ENCODE data around the gene CEACAM21.

The CEACAM21 gene

GRCh38 chr19:41587101-41587837, 11.3 kb downstream of the CEACAM21 start:
- DNase-seq: no peak

- no peak for DNase-seq
Measured at GRCh38 chr19:41587838-41588210, 11.9 kb downstream of the CEACAM21 start.

DNA sequence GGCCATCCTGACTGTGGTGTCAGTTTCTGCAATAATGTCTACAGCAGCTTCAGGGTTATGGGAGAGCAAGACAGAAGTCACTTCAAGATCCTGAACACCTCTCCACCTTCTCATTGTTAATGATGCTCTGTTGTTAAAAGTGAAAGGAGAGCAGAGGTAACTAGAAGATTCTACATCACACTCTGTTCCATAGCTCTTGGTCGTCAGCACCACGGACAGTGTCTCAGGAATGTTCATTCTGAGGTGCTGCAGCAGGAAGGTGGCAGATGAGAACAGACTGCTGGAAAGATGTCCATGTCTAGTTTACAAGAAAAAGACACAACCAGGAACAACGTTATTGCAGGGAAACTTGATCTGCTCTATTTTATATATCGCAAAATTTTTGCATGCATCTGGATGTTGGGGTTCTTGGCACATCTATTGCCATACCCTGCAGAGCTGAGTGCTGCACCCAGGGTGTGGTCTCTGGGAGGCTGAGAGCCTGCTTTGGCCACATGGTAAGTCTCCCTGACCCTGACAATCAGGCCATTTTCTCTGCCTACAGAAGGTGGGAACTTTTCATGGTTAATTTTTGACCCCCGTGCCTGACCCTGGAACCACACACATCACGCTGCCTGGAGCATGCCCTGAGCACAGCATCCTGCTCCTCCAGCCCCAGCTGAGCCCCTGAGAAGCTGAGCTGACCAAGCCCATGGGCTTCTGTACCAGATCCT, 12.7 kb downstream of the CEACAM21 start:
- no peak for DNase-seq

DNA sequence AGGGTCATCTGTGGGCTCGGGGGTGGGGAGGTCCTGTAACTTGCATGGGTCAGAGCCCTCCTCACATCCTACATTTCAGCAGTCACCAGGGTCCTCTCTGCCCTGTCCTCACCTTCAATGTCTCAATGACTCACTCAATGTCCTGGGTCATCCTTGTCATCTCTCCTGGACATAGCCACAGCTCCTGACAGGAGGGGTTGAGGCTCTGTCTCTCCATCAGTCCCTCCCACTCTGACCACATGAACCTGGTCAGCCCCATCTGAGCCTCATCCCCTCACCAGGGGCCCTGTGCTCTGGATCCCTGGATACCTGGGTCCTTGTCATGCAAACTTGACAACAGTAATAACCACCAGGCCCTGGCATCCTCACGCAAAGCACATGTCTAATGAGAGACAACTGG, 13.4 kb downstream of the CEACAM21 start:
- DNase-seq: no peak

GRCh38 chr19:41590936-41591335, 15.0 kb downstream of the CEACAM21 start:
- no peak for DNase-seq

- no peak for DNase-seq
Measured at GRCh38 chr19:41591951-41592562, 16.1 kb downstream of the CEACAM21 start.

- peak in 2 of 14 donors; percentile 2 to 13 for DNase-seq
Measured at GRCh38 chr19:41595258-41595889, 19.4 kb downstream of the CEACAM21 start.

- no peak for DNase-seq
Measured at GRCh38 chr19:41595890-41596280, 19.9 kb downstream of the CEACAM21 start.

DNA sequence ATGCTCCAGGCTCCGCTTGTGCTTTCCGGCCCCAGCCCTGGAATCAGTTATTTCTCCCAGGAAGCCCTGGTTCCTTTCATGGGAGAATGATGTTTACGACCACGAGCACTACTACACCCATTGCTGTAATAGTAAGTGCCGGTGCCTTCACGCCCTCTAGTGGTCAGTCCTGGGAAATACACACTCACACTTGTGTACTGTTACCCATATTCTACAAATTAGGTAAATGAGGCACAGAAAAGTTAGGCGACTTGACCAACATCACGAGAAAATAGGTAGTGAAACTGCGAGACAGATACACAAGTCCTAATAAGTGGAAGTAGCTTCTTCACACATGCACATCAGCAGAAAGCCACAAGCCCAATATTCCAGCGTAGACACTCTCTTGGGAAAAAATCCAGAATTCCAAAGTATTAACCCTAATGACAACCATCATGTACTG, 21.7 kb downstream of the CEACAM21 start:
- DNase-seq: peak in 9 of 14 donors; percentile 1 to 33 (median 12)

DNA sequence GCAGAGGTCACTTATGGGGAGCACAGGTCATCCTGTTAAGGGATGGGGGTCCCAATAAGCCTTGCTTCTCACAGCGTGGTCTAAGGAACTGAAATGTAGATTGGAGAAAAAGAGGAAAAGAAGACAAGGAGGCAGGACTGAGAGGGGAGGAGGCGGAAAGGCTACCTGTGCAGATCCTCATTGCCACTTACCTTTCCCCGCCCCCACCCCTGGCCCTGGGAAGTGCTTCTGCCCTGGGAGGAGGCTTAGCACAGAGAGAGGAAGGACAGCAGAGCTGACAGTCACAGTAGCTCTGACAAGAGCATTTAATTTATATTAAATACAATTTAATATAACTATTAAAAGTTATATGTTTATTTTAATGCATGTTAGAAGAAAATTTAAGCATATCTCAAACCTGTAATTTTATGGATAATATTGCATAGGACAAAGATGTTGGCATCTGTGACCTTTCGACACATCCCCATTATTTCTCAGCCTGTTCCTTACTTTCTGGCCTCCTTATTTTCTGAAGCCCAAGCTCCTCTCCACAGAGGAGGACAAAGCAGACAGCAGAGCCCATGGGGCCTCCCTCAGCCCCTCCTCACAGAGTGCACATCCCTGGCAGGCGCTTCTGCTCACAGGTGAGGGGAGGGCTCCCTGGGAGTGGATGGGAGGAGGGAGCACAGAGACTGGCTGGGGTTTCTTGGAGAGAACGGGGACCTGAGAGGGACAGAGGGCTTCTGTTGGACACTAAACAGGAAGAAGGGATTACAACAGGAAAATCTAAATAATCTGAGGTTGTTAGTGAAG, 23.4 kb downstream of the CEACAM21 start:
- DNase-seq: no peak

GRCh38 chr19:41601771-41602170, 25.8 kb downstream of the CEACAM21 start:
- DNase-seq: no peak

DNA sequence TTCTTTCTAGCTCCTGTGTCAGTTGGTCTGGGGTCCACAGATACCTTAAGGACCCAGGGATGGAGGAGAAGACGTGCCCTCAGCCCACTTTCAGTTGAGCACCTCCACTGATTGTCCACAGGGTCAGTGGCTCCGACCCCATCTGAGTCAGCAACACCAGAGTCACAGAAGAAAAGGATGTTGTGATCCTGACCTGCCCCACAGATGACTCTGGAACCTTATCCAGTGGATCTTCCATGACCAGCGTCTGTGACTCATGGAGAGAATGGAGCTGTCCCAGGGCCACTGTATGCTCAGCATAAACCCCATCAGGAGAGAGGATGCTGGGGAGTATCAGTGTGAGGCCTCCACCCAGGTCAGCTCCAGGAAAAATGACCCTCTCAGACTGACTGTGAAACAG, 28.9 kb downstream of the CEACAM21 start:
- DNase-seq: no peak

- no peak for DNase-seq
Measured at GRCh38 chr19:41606215-41606837, 30.4 kb downstream of the CEACAM21 start.

DNA sequence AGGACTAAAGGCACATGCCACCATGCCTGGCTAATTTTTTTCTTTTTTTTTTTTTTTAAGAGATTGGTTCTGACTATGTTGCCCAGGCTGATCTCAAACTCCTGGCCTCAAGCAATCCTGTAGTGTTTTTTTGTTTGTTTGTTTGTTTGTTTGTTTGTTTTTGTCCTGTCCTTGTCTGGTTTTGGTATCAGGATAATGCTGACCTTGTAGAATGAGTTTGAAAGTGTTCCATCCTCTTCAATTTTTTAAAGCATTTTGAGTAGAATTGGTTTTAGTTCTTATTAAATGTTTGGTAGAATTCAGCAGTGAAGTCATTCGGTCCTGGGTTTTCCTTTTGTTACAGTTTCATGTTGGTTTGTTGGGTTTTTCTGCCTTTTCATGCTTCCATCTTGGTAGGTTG, 31.7 kb downstream of the CEACAM21 start:
- DNase-seq: no peak

DNA sequence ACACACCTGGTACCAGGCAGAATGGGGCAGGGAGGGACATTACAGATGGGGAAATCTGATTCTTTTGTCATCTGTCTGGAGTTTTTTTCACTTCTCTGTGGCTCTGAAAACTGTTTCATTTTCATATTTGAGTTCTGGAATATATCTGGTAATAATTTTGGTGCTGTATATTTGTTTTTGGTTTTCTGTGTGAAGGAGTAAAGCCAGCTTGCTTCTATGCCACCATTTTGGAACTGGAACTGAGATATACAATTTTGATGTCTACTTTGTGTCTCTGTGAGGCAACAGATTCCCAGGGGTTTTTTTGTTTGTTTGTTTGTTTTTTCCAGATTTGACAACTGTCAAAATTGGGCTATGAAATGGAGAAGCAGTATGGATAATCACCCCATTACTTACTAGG, 34.8 kb downstream of the CEACAM21 start:
- no peak for DNase-seq

- no peak for DNase-seq
Measured at GRCh38 chr19:41612483-41612882, 36.5 kb downstream of the CEACAM21 start.

DNA sequence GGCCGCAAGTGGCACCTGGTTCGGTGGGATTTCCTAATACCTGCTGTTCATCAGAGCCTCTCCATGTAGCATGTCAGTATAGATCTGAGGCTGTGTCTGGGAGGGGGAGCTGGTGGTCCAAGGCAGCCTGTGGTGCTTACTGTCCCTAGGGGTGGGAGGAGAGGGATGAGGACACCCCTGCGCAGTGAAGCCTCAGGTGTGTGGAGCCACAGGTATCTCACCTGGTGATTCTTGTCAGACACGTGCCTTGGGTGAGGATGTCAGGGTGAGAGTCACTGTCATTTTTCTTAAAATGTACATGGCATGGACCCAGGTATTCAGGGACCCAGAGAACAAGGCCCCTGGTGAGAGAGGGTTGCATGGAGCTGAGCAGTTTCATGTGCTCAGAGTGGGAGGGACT, 39.2 kb downstream of the CEACAM21 start:
- no peak for DNase-seq

DNA sequence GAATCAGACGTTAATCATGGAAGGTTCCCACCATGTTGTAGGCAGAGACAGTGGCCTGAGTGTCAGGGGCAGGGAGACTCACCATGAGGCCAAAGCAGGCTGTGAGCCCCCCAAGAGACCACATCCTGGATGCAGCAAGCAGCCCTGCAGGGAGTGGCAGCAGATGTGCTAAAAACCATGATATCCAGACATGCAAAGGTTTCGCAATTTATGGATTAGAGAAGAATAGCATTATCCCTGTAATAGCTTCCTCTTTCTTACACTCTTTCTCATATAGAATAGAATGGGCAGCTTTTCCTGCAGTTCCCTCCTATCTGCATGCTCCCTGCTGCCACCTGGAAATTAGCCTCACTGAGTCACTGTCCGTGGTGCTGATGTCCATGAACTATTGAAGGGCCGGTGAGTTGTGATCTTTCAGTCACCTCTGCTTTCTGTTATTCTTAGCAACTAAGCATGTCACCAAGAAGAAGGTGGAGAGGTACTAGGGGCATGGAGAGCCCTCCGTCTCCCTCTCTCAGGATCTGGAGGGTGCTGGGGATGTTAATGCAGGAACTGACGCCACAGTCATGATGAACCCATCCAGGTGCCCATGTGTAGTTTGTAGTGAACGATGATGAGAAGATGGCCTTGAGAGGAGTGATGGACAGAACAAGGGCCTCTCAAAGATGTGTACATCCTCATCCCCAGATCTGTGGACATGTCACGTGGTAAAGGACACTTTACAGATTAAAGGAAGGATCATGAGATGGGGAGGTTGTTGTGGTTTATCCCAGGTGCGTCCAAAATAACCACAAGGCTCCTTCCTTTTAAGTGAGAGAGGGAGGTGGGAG, 41.0 kb downstream of the CEACAM21 start:
- no peak for DNase-seq

DNA sequence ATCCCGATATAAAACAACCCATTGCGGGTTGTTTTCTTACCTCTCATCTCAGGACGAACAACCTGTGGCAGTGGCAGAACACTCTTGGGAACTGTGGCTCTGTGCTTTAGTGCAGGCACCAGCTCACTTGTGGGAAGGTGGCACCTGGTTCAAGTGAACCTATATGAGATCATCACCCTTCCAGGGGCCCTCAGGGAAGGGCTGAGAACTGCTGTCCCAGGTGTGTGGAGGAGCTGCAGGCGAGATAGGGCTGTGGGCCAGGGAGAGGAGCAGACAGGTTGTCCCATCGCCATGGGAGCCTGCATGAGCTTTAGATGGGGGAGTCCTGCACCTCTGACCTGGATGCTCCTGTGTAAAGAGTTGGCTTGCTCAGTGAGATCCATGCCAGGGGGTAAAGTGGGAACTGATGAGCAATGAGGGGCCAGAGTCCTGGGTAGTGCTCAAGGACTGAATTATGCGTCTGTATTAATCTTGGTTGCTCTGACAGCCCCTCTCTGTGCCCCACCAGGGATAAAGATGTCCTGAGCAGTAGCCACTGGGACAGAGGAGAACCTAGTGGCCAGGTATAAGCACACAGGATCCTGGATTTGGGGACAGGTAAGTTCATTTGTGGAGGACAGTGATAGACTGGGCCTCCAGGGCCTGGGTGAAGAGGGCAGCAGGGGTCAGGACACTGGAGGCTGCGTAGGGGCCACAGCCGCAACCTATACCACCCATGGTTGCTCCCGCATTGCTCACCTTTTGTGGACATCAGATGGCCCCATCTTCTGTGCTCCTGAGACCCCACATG, 42.2 kb downstream of the CEACAM21 start:
- DNase-seq: no peak

DNA sequence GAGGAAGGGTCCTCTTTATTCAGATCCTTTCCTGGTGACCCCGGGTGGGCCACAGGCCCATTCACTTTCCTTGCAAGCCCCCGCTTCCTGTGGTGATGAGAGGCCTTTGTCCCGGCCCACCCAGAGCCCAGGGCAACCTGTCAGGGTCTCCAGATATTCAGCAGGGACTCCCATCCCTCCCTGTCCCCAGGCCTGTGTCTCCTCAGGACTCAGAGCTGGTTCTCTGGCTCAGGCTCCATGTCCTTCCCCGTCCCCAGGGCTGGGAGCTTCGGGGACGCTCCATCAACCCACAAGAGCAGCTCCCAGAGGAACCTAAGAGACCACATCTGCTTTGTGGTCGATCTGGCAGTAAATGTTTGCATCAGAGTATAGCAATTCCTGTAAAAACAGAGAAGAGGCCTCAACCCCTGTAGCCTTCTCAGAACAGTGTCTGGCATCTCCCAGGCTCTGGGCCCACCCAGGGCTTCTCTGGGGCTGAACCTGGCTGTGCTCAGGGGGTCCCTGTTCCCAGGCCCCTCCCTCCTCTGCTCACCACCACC, 43.1 kb downstream of the CEACAM21 start:
- no peak for DNase-seq
